Measurements from ENCODE around the gene TMED7. TPM values are rescaled to one million over a fixed set of nuclear protein-coding genes. Genes with fewer than 3 reads are reported as not detected.

Gene TMED7
- total RNA-seq, 1 experiment from 2014 or later = 86.5 TPM

DNA sequence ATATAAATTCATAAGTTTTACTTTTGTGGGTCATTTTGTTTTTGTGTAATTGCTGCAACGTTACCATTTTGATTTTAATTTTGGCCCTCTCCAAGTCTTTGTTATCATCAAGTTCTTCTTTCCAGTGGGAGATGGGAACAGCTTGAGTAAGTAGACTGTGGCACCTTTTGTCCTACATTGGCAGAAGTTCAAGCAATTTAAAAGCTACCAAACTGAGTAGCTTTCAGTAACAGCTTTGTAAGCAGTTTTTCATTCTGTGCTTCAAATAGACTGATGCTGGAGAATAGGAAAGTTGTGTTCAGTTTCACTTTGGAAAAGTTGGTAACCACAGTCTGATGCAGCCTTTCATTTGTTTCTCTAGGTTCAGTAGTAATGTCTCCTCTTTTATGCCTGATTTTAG is 47.8 kb upstream of the TMED7 start:
- DNase-seq (ENCODE audit: low spot score) (no peak), ATAC-seq (no peak)
- Mint-ChIP-seq H3K4me3 (no peak overlapping the region), H3K27me3 (ENCODE audit: low read depth) (peaks cover 3% of the 10 kb centered on the region; the same call in 1 of the 2 replicates), H3K27ac (no peak overlapping the region), H3K4me1 (no peaks in the 10 kb centered on the region), H3K36me3 (peaks cover 33% of the 10 kb centered on the region), H3K9me3 (peaks cover 55% of the 10 kb centered on the region)
- ChIA-PET CTCF (interaction anchor here (0.6 kb wide), 1 partner anchor 165 kb away, joined by 3 read pairs; no protein-coding TSS in a partner anchor), POLR2A (no interaction called here)
- TF ChIP-seq, protein P1, sequence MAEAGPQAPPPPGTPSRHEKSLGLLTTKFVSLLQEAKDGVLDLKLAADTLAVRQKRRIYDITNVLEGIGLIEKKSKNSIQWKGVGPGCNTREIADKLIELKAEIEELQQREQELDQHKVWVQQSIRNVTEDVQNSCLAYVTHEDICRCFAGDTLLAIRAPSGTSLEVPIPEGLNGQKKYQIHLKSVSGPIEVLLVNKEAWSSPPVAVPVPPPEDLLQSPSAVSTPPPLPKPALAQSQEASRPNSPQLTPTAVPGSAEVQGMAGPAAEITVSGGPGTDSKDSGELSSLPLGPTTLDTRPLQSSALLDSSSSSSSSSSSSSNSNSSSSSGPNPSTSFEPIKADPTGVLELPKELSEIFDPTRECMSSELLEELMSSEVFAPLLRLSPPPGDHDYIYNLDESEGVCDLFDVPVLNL (CRISPR knock-in tag; IDR thresholded peaks at IDR 0.05; ENCODE audit: borderline replicate concordance, low read depth) = no peak
- no peak for TF ChIP-seq RELA (CRISPR knock-in tag; IDR thresholded peaks at IDR 0.05; ENCODE audit: borderline replicate concordance)
- TF ChIP-seq, protein P2, sequence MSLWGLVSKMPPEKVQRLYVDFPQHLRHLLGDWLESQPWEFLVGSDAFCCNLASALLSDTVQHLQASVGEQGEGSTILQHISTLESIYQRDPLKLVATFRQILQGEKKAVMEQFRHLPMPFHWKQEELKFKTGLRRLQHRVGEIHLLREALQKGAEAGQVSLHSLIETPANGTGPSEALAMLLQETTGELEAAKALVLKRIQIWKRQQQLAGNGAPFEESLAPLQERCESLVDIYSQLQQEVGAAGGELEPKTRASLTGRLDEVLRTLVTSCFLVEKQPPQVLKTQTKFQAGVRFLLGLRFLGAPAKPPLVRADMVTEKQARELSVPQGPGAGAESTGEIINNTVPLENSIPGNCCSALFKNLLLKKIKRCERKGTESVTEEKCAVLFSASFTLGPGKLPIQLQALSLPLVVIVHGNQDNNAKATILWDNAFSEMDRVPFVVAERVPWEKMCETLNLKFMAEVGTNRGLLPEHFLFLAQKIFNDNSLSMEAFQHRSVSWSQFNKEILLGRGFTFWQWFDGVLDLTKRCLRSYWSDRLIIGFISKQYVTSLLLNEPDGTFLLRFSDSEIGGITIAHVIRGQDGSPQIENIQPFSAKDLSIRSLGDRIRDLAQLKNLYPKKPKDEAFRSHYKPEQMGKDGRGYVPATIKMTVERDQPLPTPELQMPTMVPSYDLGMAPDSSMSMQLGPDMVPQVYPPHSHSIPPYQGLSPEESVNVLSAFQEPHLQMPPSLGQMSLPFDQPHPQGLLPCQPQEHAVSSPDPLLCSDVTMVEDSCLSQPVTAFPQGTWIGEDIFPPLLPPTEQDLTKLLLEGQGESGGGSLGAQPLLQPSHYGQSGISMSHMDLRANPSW (CRISPR knock-in tag; conservative IDR thresholded peaks at IDR 0.05; ENCODE audit: low read depth) = no peak
- no peak for TF ChIP-seq RORB (CRISPR knock-in tag; IDR thresholded peaks at IDR 0.05)
- TF ChIP-seq HMGA2 (CRISPR knock-in tag; IDR thresholded peaks at IDR 0.05) = no peak
- no peak for TF ChIP-seq NR2C2 (CRISPR knock-in tag; IDR thresholded peaks at IDR 0.05)

GRCh38 chr5:115671939-115672338 is 46.1 kb upstream of the TMED7 start:
- Mint-ChIP-seq H3K4me3 (no peak overlapping the region), H3K27ac (no peak overlapping the region), H3K36me3 (peaks cover 38% of the 10 kb centered on the region), H3K27me3 (ENCODE audit: low read depth) (peaks cover 3% of the 10 kb centered on the region), H3K9me3 (peaks cover 62% of the 10 kb centered on the region), H3K4me1 (no peaks in the 10 kb centered on the region)
- ChIA-PET CTCF (no interaction called here), POLR2A (no interaction called here)
- no peak for DNase-seq (ENCODE audit: low spot score)
- no peak for ATAC-seq
- TF ChIP-seq SMAD4 (CRISPR knock-in tag; IDR thresholded peaks at IDR 0.05) = no peak
- no peak for TF ChIP-seq PRDM15 (CRISPR knock-in tag; IDR thresholded peaks at IDR 0.05)
- no peak for TF ChIP-seq SP1 (CRISPR knock-in tag; conservative IDR thresholded peaks at IDR 0.05)
- TF ChIP-seq, protein P3, sequence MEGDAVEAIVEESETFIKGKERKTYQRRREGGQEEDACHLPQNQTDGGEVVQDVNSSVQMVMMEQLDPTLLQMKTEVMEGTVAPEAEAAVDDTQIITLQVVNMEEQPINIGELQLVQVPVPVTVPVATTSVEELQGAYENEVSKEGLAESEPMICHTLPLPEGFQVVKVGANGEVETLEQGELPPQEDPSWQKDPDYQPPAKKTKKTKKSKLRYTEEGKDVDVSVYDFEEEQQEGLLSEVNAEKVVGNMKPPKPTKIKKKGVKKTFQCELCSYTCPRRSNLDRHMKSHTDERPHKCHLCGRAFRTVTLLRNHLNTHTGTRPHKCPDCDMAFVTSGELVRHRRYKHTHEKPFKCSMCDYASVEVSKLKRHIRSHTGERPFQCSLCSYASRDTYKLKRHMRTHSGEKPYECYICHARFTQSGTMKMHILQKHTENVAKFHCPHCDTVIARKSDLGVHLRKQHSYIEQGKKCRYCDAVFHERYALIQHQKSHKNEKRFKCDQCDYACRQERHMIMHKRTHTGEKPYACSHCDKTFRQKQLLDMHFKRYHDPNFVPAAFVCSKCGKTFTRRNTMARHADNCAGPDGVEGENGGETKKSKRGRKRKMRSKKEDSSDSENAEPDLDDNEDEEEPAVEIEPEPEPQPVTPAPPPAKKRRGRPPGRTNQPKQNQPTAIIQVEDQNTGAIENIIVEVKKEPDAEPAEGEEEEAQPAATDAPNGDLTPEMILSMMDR (IDR thresholded peaks at IDR 0.05) = no peak
- TF ChIP-seq, protein P4, sequence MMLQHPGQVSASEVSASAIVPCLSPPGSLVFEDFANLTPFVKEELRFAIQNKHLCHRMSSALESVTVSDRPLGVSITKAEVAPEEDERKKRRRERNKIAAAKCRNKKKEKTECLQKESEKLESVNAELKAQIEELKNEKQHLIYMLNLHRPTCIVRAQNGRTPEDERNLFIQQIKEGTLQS (CRISPR knock-in tag; conservative IDR thresholded peaks at IDR 0.05) = no peak
- no peak for TF ChIP-seq NR3C1 (CRISPR knock-in tag; conservative IDR thresholded peaks at IDR 0.05; ENCODE audit: low read depth)
- TF ChIP-seq, protein P5, sequence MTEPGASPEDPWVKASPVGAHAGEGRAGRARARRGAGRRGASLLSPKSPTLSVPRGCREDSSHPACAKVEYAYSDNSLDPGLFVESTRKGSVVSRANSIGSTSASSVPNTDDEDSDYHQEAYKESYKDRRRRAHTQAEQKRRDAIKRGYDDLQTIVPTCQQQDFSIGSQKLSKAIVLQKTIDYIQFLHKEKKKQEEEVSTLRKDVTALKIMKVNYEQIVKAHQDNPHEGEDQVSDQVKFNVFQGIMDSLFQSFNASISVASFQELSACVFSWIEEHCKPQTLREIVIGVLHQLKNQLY (CRISPR knock-in tag; IDR thresholded peaks at IDR 0.05) = no peak
- no peak for TF ChIP-seq CREB1 (CRISPR knock-in tag; IDR thresholded peaks at IDR 0.05)
- no peak for TF ChIP-seq NFATC4 (CRISPR knock-in tag; IDR thresholded peaks at IDR 0.05)
- TF ChIP-seq, protein P6, sequence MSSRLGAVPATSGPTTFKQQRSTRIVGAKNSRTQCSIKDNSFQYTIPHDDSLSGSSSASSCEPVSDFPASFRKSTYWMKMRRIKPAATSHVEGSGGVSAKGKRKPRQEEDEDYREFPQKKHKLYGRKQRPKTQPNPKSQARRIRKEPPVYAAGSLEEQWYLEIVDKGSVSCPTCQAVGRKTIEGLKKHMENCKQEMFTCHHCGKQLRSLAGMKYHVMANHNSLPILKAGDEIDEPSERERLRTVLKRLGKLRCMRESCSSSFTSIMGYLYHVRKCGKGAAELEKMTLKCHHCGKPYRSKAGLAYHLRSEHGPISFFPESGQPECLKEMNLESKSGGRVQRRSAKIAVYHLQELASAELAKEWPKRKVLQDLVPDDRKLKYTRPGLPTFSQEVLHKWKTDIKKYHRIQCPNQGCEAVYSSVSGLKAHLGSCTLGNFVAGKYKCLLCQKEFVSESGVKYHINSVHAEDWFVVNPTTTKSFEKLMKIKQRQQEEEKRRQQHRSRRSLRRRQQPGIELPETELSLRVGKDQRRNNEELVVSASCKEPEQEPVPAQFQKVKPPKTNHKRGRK (CRISPR knock-in tag; IDR thresholded peaks at IDR 0.05; ENCODE audit: borderline replicate concordance) = no peak
- TF ChIP-seq CBFB (CRISPR knock-in tag; IDR thresholded peaks at IDR 0.05; ENCODE audit: low read depth) = no peak
- TF ChIP-seq ZNF671 (CRISPR knock-in tag; IDR thresholded peaks at IDR 0.05) = no peak
- TF ChIP-seq E2F1 (CRISPR knock-in tag; IDR thresholded peaks at IDR 0.05) = no peak
- no peak for TF ChIP-seq ETV6 (CRISPR knock-in tag; IDR thresholded peaks at IDR 0.05)
- TF ChIP-seq ZNF219 (CRISPR knock-in tag; IDR thresholded peaks at IDR 0.05; ENCODE audit: borderline replicate concordance) = no peak
- no peak for TF ChIP-seq ZNF263 (CRISPR knock-in tag; IDR thresholded peaks at IDR 0.05; ENCODE audit: low read depth)
